Stimulated activated CD8-positive, alpha-beta memory T cell treated with anti-CD3 and anti-CD28 coated beads, Interleukin-15, amount 100 ng/mL, for 48 hours (primary cell): ENCODE measurements around the gene CASD1.

Experiments used
- DNase-seq, 2 donors: peaks; one replicate each; pipeline ENCODE4 v3.0.0-alpha.2; 2020; ENCODE audit warnings: low read depth in 2 of 2

CASD1 gene

GRCh38 chr7:94512735-94513564, 3.3 kb downstream of the CASD1 start:
- no peak for DNase-seq

GRCh38 chr7:94513565-94513860, 3.9 kb downstream of the CASD1 start:
- DNase-seq, result no peak

- DNase-seq, result no peak
Measured at GRCh38 chr7:94514140-94514889, 4.7 kb downstream of the CASD1 start.

GRCh38 chr7:94514917-94515316, 5.3 kb downstream of the CASD1 start:
- no peak for DNase-seq

- DNase-seq, result no peak
Measured at GRCh38 chr7:94525923-94526322, 16.3 kb downstream of the CASD1 start.

- DNase-seq, result no peak
Measured at GRCh38 chr7:94529516-94529915, 19.9 kb downstream of the CASD1 start.

- DNase-seq, result no peak
Measured at GRCh38 chr7:94530109-94530508, 20.5 kb downstream of the CASD1 start.

GRCh38 chr7:94532676-94533075, 23.1 kb downstream of the CASD1 start:
- no peak for DNase-seq

GRCh38 chr7:94540428-94540827, 30.8 kb downstream of the CASD1 start:
- no peak for DNase-seq

- no peak for DNase-seq
Measured at GRCh38 chr7:94547126-94547525, 37.5 kb downstream of the CASD1 start.

GRCh38 chr7:94556028-94556427, 46.4 kb downstream of the CASD1 start:
- DNase-seq, result no peak

- DNase-seq, result no peak
Measured at GRCh38 chr7:94557215-94557614, 47.6 kb downstream of the CASD1 start.

GRCh38 chr7:94559972-94560371, 50.4 kb downstream of the CASD1 start:
- no peak for DNase-seq

- no peak for DNase-seq
Measured at GRCh38 chr7:94561841-94562514, 52.4 kb downstream of the CASD1 start.

GRCh38 chr7:94562525-94562924, 52.9 kb downstream of the CASD1 start:
- DNase-seq, result no peak

- no peak for DNase-seq
Measured at GRCh38 chr7:94565247-94565894, 55.8 kb downstream of the CASD1 start.

GRCh38 chr7:94567396-94567795, 57.8 kb downstream of the CASD1 start:
- DNase-seq, result no peak

- DNase-seq, result no peak
Measured at GRCh38 chr7:94571816-94572215, 62.2 kb downstream of the CASD1 start.

GRCh38 chr7:94575646-94576045, 66.0 kb downstream of the CASD1 start:
- DNase-seq, result no peak

GRCh38 chr7:94576316-94576715, 66.7 kb downstream of the CASD1 start:
- DNase-seq, result no peak

- no peak for DNase-seq
Measured at GRCh38 chr7:94577357-94577756, 67.7 kb downstream of the CASD1 start.

GRCh38 chr7:94578614-94579013, 69.0 kb downstream of the CASD1 start:
- DNase-seq, result no peak
